Activated naive CD8-positive, alpha-beta T cell treated with anti-CD3 and anti-CD28 coated beads, Interleukin-2, amount 10 ng/mL, durations not matched to agents 7 days and 5 days (primary cell): Measurements from ENCODE around the gene MICAL2. TPM values are rescaled to one million over a fixed set of nuclear protein-coding genes. Genes with fewer than 3 reads are reported as not detected.

Experiments used
- ATAC-seq: fragments of 150-1000 bp; cut with Tn5 transposase; one replicate; pipeline ENCODE4 v1.10.0; 2021; ENCODE audit warnings: low read depth, moderate library complexity
- POLR2A ChIA-PET: fragments of 350-600 bp; sonication (Branson Sonifier 250); formaldehyde crosslinking; loops from one replicate; lab custom pipeline; 2021; ENCODE audit warnings: antibody characterized with exemption; lab: Charles Lee
- DNase-seq: peaks from one replicate; pipeline ENCODE4 v3.0.0; 2021
- H3K27ac Mint-ChIP-seq: one replicate; pipeline ENCODE4 v1.8.0; 2022; ENCODE audit warnings: mild to moderate bottlenecking, mixed read lengths
- H3K27me3 Mint-ChIP-seq: one replicate; pipeline ENCODE4 v1.8.0; 2022; ENCODE audit warnings: mild to moderate bottlenecking, moderate library complexity, mixed read lengths
- H3K36me3 Mint-ChIP-seq: one replicate; pipeline ENCODE4 v1.8.0; 2021; ENCODE audit warnings: mild to moderate bottlenecking, mixed read lengths
- H3K4me1 Mint-ChIP-seq: one replicate; pipeline ENCODE4 v1.8.0; 2021; ENCODE audit warnings: mixed read lengths
- H3K4me3 Mint-ChIP-seq: one replicate; pipeline ENCODE4 v1.8.0; 2022; ENCODE audit warnings: mild to moderate bottlenecking, moderate library complexity, mixed read lengths
- H3K9me3 Mint-ChIP-seq: one replicate; pipeline ENCODE4 v1.8.0; 2021; ENCODE audit warnings: mixed read lengths
- total RNA-seq, 2 experiments: library from RNA; stranded (reverse); gene quantifications; one replicate each; pipeline ENCODE4 v1.2.3, GENCODE V29; 2021

The MICAL2 gene
- total RNA-seq, 2 experiments from 2014 or later = 36.9 to 42.6 TPM

DNA sequence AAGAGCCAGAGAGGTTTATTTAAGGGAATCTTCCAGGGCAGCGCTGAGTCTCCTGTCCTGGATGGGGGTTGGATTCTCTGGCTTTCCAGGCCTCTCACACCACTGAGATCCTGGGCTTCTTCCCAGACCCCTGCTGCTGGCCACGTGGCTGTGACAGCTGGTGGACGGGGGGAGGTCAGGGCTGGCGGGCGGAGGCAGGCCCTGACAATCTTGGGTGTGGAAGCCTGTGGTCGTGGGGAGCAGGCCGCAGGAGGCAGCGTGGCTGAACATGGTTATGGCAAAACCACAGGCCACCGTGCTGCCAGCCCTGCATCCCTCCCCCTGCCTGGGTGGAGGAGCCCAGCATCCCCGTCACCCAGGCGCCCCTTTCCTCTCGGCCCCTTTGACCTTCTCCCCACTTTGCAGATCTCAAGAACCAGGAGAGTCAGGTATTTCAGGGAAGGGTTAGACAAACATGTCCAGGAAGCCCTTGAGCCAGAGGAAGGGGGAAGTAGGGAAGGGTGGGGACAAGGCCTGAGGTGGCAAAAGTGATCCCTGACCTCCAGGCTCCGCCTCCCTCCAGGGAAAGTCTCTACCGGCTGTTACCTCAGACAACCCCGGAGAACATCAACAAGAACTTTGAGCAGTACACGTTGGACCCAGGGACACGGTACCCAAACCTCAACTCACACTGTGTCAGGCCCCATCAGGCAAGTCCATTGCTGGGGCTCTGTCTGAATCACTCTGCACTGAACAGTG, 111.8 kb downstream of the MICAL2 start:
- Mint-ChIP-seq H3K4me1 (peaks cover 33% of the 10 kb centered on the region), H3K4me3 (no peak overlapping the region), H3K36me3 (peaks cover 46% of the 10 kb centered on the region), H3K27me3 (no peaks in the 10 kb centered on the region), H3K9me3 (no peaks in the 10 kb centered on the region), H3K27ac (no peak overlapping the region)
- DNase-seq (no peak), ATAC-seq (no peak)
- POLR2A ChIA-PET = interaction anchor here (1.4 to 3.7 kb wide), 2 partner anchors 25 to 136 kb away, joined by 3 to 41 read pairs; no protein-coding TSS in a partner anchor

- H3K27me3 Mint-ChIP-seq = no peaks in the 10 kb centered on the region
- peaks cover 32% of the 10 kb centered on the region for H3K4me1 Mint-ChIP-seq
- DNase-seq (no peak), ATAC-seq (no peak)
- POLR2A ChIA-PET = interaction anchor here (0.6 to 3.7 kb wide), 12 partner anchors 8 to 1415 kb away, joined by 3 to 41 read pairs (median 6); partner anchors contain the start of gene EIF4G2
- H3K36me3 Mint-ChIP-seq = peaks cover 51% of the 10 kb centered on the region
- peak overlapping the region; percentile 66 for H3K4me3 Mint-ChIP-seq
- H3K27ac Mint-ChIP-seq = peak overlapping the region; percentile 88
- H3K9me3 Mint-ChIP-seq = no peaks in the 10 kb centered on the region
Observed at GRCh38 chr11:12223771-12224536, 113.6 kb downstream of the MICAL2 start.

DNA sequence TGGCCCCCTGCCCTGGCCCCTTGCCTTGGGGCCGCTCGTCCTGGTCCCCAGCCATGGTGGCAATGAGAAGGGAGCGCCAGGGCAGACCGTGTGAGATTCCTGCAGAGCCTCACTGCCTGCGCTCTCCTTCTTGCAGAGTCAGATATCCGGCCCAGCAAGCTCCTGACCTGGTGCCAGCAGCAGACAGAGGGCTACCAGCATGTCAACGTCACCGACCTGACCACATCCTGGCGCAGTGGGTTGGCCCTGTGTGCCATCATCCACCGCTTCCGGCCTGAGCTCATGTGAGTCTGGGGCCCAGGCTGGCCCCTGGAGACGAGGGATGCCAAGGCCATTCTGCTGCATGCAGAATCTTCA, 114.1 kb downstream of the MICAL2 start:
- DNase-seq (peak; percentile 89), ATAC-seq (peak; percentile 95)
- Mint-ChIP-seq H3K9me3 (no peaks in the 10 kb centered on the region), H3K4me3 (peak overlapping the region; percentile 66), H3K4me1 (peaks cover 32% of the 10 kb centered on the region), H3K27ac (peak overlapping the region; percentile 88), H3K27me3 (no peaks in the 10 kb centered on the region), H3K36me3 (peaks cover 48% of the 10 kb centered on the region)
- POLR2A ChIA-PET = interaction anchor here (0.6 to 3.7 kb wide), 12 partner anchors 9 to 1416 kb away, joined by 3 to 41 read pairs (median 6); partner anchors contain the start of gene EIF4G2

- POLR2A ChIA-PET = interaction anchor here (1.0 to 3.7 kb wide), 12 partner anchors 8 to 1416 kb away, joined by 3 to 41 read pairs (median 6); partner anchors contain the start of gene EIF4G2
- Mint-ChIP-seq H3K4me1 (peaks cover 32% of the 10 kb centered on the region), H3K27me3 (no peaks in the 10 kb centered on the region), H3K36me3 (peaks cover 47% of the 10 kb centered on the region), H3K27ac (peak overlapping the region; percentile 88), H3K4me3 (peak overlapping the region; percentile 66), H3K9me3 (no peaks in the 10 kb centered on the region)
- DNase-seq (no peak), ATAC-seq (no peak)
Observed at GRCh38 chr11:12225046-12225739, 114.8 kb downstream of the MICAL2 start.

DNA sequence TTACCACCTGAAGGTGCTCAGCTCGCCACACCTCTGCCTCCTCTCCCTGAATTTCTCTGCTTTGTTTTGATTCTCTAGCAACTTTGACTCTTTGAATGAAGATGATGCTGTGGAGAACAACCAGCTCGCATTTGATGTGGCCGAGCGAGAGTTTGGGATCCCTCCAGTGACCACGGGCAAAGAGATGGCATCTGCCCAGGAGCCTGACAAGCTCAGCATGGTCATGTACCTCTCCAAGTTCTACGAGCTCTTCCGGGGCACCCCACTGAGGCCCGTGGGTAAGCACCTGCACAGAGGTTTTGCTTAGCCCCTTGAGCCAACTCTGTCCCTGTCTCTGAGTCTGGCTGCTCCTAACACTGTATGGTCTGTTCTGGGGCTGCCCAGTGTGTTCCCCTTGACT, 115.7 kb downstream of the MICAL2 start:
- H3K4me1 Mint-ChIP-seq = peaks cover 32% of the 10 kb centered on the region
- H3K4me3 Mint-ChIP-seq = no peak overlapping the region
- peaks cover 48% of the 10 kb centered on the region for H3K36me3 Mint-ChIP-seq
- peak overlapping the region; percentile 54 for H3K27ac Mint-ChIP-seq
- ATAC-seq (no peak), DNase-seq (no peak)
- no peaks in the 10 kb centered on the region for H3K27me3 Mint-ChIP-seq
- POLR2A ChIA-PET = interaction anchor here (1.3 to 3.7 kb wide), 4 partner anchors 8 to 66 kb away, joined by 4 to 41 read pairs (median 14); no protein-coding TSS in a partner anchor
- no peaks in the 10 kb centered on the region for H3K9me3 Mint-ChIP-seq

DNA sequence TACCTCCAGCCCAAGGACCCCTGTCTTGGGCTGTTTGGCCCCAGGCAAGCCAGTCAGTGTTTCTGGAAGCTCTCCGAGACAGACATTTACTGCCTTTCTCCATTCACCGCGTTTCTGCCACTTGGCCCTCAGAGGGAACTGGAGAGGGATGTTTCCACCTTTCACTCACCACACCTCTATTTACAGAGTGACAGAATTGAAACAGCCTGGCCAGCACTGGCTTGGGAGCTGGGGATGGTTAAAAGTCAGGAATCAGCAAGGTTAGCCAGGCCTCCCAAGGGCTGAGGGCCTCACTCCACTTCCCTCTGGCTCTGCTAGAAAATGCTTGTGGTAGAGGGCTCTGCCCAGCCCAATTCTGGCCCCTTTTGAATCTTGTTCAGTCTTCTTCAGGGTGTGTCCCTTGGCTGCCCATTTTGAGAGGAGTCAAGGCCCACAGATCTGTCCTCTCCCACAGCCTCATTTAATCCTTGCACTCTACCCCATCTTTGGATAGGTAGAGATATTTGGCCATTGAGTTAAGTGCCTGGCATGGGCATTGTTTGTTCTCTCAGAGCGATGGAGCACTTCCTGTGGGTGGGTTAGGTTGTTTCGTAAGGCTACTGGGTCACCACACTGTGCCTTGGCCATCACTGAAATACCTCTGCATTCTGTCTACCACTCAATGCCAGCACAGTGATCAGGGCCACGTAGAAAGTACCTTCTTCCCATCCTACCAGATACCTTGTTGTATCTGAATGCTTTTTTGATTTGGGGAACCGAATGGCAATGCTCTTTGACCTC, 119.2 kb downstream of the MICAL2 start:
- Mint-ChIP-seq H3K4me1 (peaks cover 12% of the 10 kb centered on the region), H3K27me3 (no peaks in the 10 kb centered on the region), H3K9me3 (no peaks in the 10 kb centered on the region), H3K36me3 (peaks cover 58% of the 10 kb centered on the region), H3K27ac (peak overlapping the region; percentile 64), H3K4me3 (no peak overlapping the region)
- DNase-seq (no peak), ATAC-seq (no peak)
- POLR2A ChIA-PET = no interaction called here

DNA sequence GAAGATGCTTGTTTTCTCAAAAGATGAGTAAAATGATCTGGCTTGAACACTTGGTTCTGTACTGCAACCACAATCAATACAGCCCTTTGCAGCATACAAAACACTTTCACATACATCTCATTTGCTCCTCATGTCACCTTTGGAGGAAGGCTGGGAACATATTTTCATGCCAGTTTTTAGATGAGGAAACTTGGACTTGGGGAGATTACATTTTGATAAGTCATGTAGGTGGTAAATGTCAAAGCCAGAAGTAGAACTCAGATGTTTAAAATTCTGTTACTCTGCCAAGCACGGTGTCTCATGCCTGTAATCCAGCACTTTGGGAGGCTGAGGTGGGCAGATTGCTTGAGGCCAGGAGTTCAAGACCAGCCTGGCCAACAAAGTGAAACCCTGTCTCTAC, 121.8 kb downstream of the MICAL2 start:
- DNase-seq (no peak), ATAC-seq (no peak)
- no peaks in the 10 kb centered on the region for H3K9me3 Mint-ChIP-seq
- H3K27ac Mint-ChIP-seq = no peak overlapping the region
- H3K27me3 Mint-ChIP-seq = no peaks in the 10 kb centered on the region
- no peak overlapping the region for H3K4me3 Mint-ChIP-seq
- H3K36me3 Mint-ChIP-seq = peaks cover 45% of the 10 kb centered on the region
- POLR2A ChIA-PET = no interaction called here
- H3K4me1 Mint-ChIP-seq = peaks cover 23% of the 10 kb centered on the region

- H3K36me3 Mint-ChIP-seq = peaks cover 38% of the 10 kb centered on the region
- no peaks in the 10 kb centered on the region for H3K27me3 Mint-ChIP-seq
- H3K4me1 Mint-ChIP-seq = peaks cover 23% of the 10 kb centered on the region
- no peak for DNase-seq
- no peaks in the 10 kb centered on the region for H3K9me3 Mint-ChIP-seq
- no peak overlapping the region for H3K27ac Mint-ChIP-seq
- ATAC-seq = no peak
- H3K4me3 Mint-ChIP-seq = no peak overlapping the region
- POLR2A ChIA-PET = interaction anchor here (0.8 kb wide), 1 partner anchor 7 kb away, joined by 5 read pairs; no protein-coding TSS in a partner anchor
Observed at GRCh38 chr11:12232817-12233601, 122.6 kb downstream of the MICAL2 start.

DNA sequence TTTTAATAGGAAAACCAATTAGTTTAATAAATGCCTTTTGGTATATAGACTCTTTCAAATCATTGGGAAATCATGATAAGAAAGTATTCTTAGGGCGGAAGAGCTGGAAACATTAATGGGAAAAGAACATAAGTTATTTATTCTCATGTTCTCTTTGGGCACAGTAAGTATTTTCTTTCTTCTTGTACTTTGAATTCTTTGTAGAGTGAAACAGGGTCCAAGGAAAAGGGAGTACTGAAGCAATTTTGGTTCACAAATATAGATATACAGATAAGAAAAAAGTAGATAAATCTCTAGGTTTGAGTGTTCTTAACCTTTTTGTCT, 123.2 kb downstream of the MICAL2 start:
- H3K36me3 Mint-ChIP-seq = peaks cover 35% of the 10 kb centered on the region
- no peak overlapping the region for H3K27ac Mint-ChIP-seq
- DNase-seq (no peak), ATAC-seq (no peak)
- H3K4me1 Mint-ChIP-seq = peaks cover 21% of the 10 kb centered on the region
- POLR2A ChIA-PET = interaction anchor here (0.8 kb wide), 1 partner anchor 8 kb away, joined by 5 read pairs; no protein-coding TSS in a partner anchor
- H3K9me3 Mint-ChIP-seq = no peaks in the 10 kb centered on the region
- H3K4me3 Mint-ChIP-seq = no peak overlapping the region
- no peaks in the 10 kb centered on the region for H3K27me3 Mint-ChIP-seq

DNA sequence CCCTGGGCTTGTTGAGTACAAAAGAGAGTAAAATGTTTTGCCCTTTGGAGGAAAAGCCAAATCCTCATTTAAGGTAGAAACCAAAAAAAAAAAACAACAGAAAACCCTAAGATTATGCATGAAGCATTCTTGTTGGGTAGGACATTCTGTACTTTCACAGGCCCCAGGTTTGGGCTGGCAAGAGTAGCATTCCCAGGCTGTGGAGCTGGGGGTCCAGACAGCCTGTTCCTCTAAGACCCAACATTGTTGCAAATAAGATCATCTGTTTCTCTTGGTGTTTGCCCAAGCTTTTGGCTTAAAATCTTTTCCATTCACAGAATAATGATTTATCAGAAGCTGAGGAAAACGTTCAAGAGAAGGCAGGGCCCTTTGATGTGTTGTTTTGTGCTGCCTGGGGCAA, 123.8 kb downstream of the MICAL2 start:
- Mint-ChIP-seq H3K9me3 (no peaks in the 10 kb centered on the region), H3K27me3 (no peaks in the 10 kb centered on the region), H3K27ac (peak overlapping the region; percentile 21), H3K4me1 (peaks cover 21% of the 10 kb centered on the region), H3K4me3 (no peak overlapping the region), H3K36me3 (peaks cover 33% of the 10 kb centered on the region)
- ATAC-seq = no peak
- no peak for DNase-seq
- POLR2A ChIA-PET = interaction anchor here (0.8 kb wide), 1 partner anchor 9 kb away, joined by 5 read pairs; no protein-coding TSS in a partner anchor

DNA sequence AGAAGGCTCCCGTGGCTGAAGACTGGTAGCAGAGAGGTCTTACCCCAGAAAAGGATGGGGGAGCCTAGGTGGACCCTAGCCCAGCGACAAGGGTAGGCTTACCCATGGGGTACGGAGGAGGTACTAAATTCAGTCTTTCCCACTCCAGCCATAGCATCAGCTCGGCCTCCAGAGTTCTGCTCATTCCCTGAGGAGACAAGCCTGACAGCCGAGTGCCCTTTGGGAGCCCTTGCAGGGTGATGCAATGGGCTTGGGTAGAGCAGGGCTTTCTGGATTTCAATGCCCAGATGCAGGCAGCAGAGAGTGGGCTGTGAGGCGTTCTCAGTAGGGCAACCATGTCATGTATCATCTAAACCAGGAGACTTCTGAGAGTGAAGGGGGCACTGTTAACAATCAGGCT, 124.7 kb downstream of the MICAL2 start:
- POLR2A ChIA-PET = interaction anchor here (1.3 to 2.4 kb wide), 3 partner anchors 11 to 148 kb away, joined by 4 to 22 read pairs (median 10); no protein-coding TSS in a partner anchor
- no peaks in the 10 kb centered on the region for H3K27me3 Mint-ChIP-seq
- H3K9me3 Mint-ChIP-seq = no peaks in the 10 kb centered on the region
- peaks cover 21% of the 10 kb centered on the region for H3K4me1 Mint-ChIP-seq
- no peak overlapping the region for H3K4me3 Mint-ChIP-seq
- peak overlapping the region; percentile 69 for H3K27ac Mint-ChIP-seq
- DNase-seq = no peak
- no peak for ATAC-seq
- H3K36me3 Mint-ChIP-seq = peaks cover 31% of the 10 kb centered on the region

- Mint-ChIP-seq H3K9me3 (no peaks in the 10 kb centered on the region), H3K4me3 (peak overlapping the region; percentile 66), H3K27ac (peak overlapping the region; percentile 86), H3K27me3 (no peaks in the 10 kb centered on the region), H3K4me1 (peaks cover 21% of the 10 kb centered on the region), H3K36me3 (peaks cover 28% of the 10 kb centered on the region)
- peak; percentile 9 for ATAC-seq
- POLR2A ChIA-PET = interaction anchor here (1.3 to 2.4 kb wide), 5 partner anchors 11 to 148 kb away, joined by 4 to 22 read pairs (median 6); partner anchors contain the start of gene MICAL2
- no peak for DNase-seq
Observed at GRCh38 chr11:12235553-12235946, 125.2 kb downstream of the MICAL2 start.
